Cardiac fibroblast (primary cell): ENCODE data around the gene GNG11.

Experiments used
- DNase-seq, 2 donors: peaks; one replicate each; pipeline versions ENCODE4 v3.0.0 to v3.0.0-alpha.2; 2010; ENCODE audit warnings: low read depth in 2 of 2
- H3K4me3 ChIP-seq, 2 donors: replicated peaks in 1 of 2; 1 replicate in 1 of 2; 2 replicates in 1 of 2; pipeline ENCODE4 v1.5.1; 2011; ENCODE audit warnings: low read depth in 2 of 2, low read length in 2 of 2, mild to moderate bottlenecking in 2 of 2, moderate library complexity in 1 of 2
- TF ChIP-seq, protein P1 (sequence below): IDR thresholded peaks from one replicate; pipeline ENCODE4 v1.5.1; 2011; ENCODE audit warnings: low read depth, mild to moderate bottlenecking, low read length, inconsistent platforms

GNG11 gene

DNA sequence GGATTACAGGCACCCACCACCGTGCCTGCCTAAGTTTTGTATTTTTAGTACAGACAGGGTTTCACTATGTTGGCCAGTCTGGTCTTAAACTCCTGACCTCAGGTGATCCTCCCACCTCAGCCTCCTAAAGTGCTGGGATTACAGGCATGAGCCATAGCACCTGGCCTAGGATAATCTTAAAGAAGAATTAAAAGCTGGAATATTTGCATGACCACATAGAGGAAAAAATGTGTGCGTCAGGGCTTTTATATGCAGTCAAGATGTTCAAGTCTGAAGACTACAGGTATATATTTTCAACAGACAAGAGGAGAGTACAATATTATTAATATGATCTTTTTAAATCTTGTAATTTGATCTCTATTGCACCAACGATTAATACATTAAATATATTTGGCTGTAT lies 39.5 kb downstream of the GNG11 start:
- H3K4me3 ChIP-seq, result no peak overlapping the region

DNA sequence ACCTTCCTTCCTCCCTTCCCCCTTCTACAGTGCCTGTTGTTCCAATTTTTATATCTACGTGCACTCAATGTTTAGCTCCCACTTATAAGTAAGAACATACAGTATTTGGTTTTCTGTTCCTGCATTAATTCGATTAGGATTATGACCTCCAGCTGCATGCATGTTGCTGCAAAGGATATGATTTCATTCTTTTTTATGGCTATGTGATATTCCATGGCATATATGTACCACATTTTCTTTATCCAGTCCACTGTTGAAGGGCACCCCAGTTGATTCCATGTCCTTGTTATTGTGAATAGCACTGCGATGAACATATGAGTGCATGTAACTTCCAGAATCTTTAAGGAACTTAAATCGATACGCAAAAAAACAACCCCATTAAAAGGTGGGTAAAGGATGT lies 42.7 kb downstream of the GNG11 start:
- no peak for DNase-seq
- TF ChIP-seq, protein P1, sequence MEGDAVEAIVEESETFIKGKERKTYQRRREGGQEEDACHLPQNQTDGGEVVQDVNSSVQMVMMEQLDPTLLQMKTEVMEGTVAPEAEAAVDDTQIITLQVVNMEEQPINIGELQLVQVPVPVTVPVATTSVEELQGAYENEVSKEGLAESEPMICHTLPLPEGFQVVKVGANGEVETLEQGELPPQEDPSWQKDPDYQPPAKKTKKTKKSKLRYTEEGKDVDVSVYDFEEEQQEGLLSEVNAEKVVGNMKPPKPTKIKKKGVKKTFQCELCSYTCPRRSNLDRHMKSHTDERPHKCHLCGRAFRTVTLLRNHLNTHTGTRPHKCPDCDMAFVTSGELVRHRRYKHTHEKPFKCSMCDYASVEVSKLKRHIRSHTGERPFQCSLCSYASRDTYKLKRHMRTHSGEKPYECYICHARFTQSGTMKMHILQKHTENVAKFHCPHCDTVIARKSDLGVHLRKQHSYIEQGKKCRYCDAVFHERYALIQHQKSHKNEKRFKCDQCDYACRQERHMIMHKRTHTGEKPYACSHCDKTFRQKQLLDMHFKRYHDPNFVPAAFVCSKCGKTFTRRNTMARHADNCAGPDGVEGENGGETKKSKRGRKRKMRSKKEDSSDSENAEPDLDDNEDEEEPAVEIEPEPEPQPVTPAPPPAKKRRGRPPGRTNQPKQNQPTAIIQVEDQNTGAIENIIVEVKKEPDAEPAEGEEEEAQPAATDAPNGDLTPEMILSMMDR, result no peak
- no peak overlapping the region for H3K4me3 ChIP-seq

More for the DNA sequence above, 39.5 kb downstream of the GNG11 start:
- TF ChIP-seq, protein P1, result no peak
- DNase-seq, result no peak

DNA sequence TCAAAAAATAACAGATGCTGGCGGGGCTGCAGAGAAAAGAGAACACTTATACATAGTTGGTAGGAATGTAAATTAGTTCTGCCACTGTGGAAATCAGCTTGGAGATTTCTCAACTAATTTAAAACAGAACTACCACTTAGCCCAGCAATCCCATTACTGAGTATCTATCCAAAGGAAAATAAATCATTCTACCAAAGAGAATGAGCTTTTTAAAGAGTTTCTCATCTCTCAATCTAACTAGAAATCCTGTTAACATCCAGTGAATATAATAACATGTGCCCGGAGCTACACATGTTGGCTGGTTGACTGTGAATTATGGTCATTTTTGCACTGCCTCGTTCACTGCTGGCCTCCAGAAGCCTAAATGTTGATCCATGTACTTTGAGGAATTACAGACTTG lies 43.3 kb downstream of the GNG11 start:
- H3K4me3 ChIP-seq, result no peak overlapping the region
- DNase-seq, result no peak
- TF ChIP-seq, protein P1, result no peak

DNA sequence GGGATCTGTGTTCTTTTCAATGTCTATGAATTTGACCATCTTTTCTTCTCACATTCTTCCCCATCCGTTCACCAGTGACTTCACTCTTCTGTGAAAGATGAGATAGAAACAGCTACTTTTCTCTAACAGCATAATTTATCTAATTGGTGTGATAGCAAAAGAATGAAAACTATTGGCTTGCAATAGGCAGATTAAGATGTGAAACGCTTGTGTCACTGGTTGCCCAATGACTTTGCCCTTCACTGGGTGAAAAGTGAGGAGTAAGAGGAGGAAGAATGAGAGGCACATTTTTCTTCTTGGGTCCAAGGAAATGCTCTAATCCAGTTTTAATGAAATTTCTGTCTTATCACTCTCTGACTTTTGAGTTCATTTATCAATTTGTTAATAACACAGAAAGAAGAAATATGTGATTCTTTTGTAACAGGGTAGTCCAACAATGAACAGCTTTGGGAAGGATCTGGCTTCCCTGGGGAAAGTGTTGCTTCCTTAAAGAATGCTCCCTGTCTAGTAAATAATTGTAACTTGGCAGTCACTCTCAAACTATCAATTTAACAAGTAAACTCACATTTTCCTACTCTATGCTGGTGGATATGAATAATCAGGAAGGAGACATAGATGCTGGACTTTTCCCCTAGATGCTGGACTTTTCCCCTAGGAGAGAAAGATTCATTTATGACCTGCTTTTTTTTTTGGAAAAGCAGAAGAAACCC lies 47.5 kb downstream of the GNG11 start:
- TF ChIP-seq, protein P1, result no peak
- peak; percentile 5 to 57 for DNase-seq

DNA sequence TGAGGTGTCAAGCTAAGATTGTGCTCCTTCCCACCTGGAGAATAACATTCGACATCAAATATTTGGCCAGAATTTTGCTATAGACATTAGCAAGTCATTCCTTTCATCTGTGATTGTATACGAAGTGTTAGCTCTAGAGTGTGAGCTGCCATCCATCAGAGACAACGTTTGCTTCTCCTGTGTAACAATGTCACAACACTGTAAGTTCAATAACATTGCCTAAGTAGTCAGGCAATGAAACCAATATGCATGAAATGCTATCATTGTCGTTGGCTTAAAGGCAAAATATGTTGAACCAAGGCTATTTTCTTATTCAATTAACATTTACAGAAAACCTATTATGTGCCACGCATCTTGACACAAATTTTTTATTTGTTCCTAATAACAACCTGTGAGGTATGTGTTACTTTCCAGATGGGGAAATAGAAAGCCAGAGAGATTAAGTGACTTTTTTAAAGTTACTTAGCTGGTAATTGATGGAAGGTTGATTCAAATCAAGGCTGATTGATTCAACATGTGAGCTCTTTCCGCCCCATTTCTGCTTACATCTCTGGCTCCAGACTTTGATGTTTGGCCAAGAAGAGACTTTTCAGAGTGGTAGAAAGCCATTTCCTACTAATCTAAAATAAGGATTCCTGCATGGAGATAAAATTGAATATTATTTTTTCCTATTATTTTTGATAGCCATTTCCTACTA lies 50.6 kb downstream of the GNG11 start:
- DNase-seq, result no peak
- H3K4me3 ChIP-seq, result no peak overlapping the region
- TF ChIP-seq, protein P1, result no peak

More for the DNA sequence above, 47.5 kb downstream of the GNG11 start:
- no peak overlapping the region for H3K4me3 ChIP-seq

DNA sequence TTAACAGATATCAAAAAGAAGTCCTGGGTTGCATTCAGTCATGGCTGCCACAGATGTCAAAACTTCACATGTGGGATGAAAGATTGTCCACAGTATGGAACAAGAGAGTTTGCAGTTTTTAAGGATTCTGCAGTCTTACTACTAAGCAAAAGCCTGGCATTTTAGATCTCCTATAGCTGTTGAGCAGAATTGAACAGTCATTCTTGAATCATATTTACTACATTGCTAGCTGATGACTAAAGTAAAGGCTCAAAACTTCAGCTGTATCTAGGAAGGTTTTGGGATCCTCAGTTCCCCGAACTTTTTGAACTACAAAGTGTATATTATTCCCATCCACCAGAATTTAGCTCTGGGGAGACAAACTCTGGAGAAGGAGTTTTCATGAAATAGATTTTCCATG lies 51.6 kb downstream of the GNG11 start:
- TF ChIP-seq, protein P1, result no peak
- DNase-seq, result peak in 1 of 2 donors; percentile 69
- H3K4me3 ChIP-seq, result no peak overlapping the region
